ENCODE data around the gene ZSCAN12. TPM values are rescaled to one million over a fixed set of nuclear protein-coding genes. Genes with fewer than 3 reads are reported as not detected.

Gene ZSCAN12
- total RNA-seq, 1 experiment from 2014 or later = 12.6 TPM

DNA sequence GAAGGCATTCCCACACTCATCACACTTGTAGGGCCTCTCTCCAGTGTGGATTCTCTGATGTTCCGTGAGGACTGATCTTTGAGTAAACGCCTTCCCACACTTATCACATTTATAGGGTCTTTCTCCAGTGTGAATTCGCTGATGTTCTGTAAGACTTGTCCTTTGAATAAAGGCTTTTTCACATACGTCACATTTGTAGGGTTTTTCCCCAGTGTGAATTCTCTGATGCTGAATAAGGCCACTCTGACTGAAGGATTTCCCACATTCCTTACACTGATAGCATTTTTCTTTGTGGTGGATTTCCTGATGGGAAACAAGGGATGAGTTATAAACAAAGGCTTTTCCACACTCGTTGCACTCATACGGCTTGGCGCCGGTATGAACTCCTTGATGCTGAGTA, 8.9 kb downstream of the ZSCAN12 start:
- Mint-ChIP-seq H3K4me3 (no peak overlapping the region), H3K27me3 (ENCODE audit: low read depth) (no peaks in the 10 kb centered on the region), H3K36me3 (ENCODE audit: insufficient read depth in 1 of 3, low read depth in 3 of 3) (peaks cover 36 to 79% (median 69%) of the 10 kb centered on the region in 3 experiments; a peak in 6 of 7 replicates), H3K4me1 (peaks cover 13 to 15% of the 10 kb centered on the region in 2 experiments), H3K9me3 (no peaks in the 10 kb centered on the region), H3K27ac (peak overlapping the region in 1 of 3 experiments; percentile 49; a peak in 1 of 7 replicates)
- no peaks in the 10 kb centered on the region for H4K20me1 ChIP-seq (ENCODE audit: control insufficient read depth, insufficient read depth, insufficient read length)
- H2AK5ac ChIP-seq (ENCODE audit: insufficient read length, low read length) = no peak overlapping the region
- H3K23ac ChIP-seq (ENCODE audit: insufficient read length, low read depth, low read length) = no peak overlapping the region
- H3K27me3 ChIP-seq (ENCODE audit: insufficient read depth, low read length) = no peaks in the 10 kb centered on the region; the same call in 1 of the 2 replicates
- H4K91ac ChIP-seq (ENCODE audit: insufficient read length, low read depth, low read length) = no peak overlapping the region
- H3K56ac ChIP-seq (ENCODE audit: insufficient read length, low read depth, low read length) = no peak overlapping the region
- no peak overlapping the region for H2BK12ac ChIP-seq (ENCODE audit: insufficient read length, low read depth, low read length)
- no peak overlapping the region for H3K4me2 ChIP-seq (ENCODE audit: insufficient read depth, insufficient read length, low read length)
- H3K4me1 ChIP-seq (ENCODE audit: insufficient read depth, low read length) = no peaks in the 10 kb centered on the region
- H2AFZ ChIP-seq (ENCODE audit: low read length) = no peak overlapping the region
- no peak overlapping the region for H3K14ac ChIP-seq (ENCODE audit: insufficient read depth, low read length)
- H2BK20ac ChIP-seq (ENCODE audit: low read depth, low read length, poor library complexity, severe bottlenecking) = no peak overlapping the region
- WGBS (ENCODE audit: extremely low coverage, insufficient read length, low lambda C conversion rate) = no CpG with 5 or more reads among the region's 8 CpGs
- peaks cover 3% of the 10 kb centered on the region for H3K79me1 ChIP-seq (ENCODE audit: insufficient read depth, low read depth, low read length, poor library complexity, severe bottlenecking)
- no peaks in the 10 kb centered on the region for H3K9me3 ChIP-seq (ENCODE audit: control insufficient read depth, low read depth, low read length)
- no peaks in the 10 kb centered on the region; the same call in 1 of the 2 replicates for H3K79me2 ChIP-seq (ENCODE audit: insufficient read depth, low read length)
- no peak overlapping the region for H4K8ac ChIP-seq (replicated peaks; ENCODE audit: insufficient read length, low read depth, low read length)
- TF ChIP-seq, protein P1, sequence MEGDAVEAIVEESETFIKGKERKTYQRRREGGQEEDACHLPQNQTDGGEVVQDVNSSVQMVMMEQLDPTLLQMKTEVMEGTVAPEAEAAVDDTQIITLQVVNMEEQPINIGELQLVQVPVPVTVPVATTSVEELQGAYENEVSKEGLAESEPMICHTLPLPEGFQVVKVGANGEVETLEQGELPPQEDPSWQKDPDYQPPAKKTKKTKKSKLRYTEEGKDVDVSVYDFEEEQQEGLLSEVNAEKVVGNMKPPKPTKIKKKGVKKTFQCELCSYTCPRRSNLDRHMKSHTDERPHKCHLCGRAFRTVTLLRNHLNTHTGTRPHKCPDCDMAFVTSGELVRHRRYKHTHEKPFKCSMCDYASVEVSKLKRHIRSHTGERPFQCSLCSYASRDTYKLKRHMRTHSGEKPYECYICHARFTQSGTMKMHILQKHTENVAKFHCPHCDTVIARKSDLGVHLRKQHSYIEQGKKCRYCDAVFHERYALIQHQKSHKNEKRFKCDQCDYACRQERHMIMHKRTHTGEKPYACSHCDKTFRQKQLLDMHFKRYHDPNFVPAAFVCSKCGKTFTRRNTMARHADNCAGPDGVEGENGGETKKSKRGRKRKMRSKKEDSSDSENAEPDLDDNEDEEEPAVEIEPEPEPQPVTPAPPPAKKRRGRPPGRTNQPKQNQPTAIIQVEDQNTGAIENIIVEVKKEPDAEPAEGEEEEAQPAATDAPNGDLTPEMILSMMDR (conservative IDR thresholded peaks at IDR 0.05) = no peak
- H3K23me2 ChIP-seq (ENCODE audit: insufficient read length, low read depth, low read length, poor library complexity, severe bottlenecking) = no peaks in the 10 kb centered on the region
- no peak overlapping the region for H3K9ac ChIP-seq (ENCODE audit: extremely low read depth, insufficient read length, low read length)
- H3K18ac ChIP-seq (ENCODE audit: insufficient read length, low read depth, low read length) = no peak overlapping the region
- no peak overlapping the region for H2BK120ac ChIP-seq (ENCODE audit: low read depth, low read length, poor library complexity, severe bottlenecking)
- H3K4ac ChIP-seq (ENCODE audit: low read depth, low read length) = no peak overlapping the region
- DNase-seq = no peak
- H4K5ac ChIP-seq (ENCODE audit: insufficient read length, low read depth, low read length) = no peak overlapping the region
- no peak overlapping the region for H3K27ac ChIP-seq (ENCODE audit: insufficient read length, low read depth, low read length)
- H3T11ph ChIP-seq (ENCODE audit: low read length) = no peak overlapping the region
- H2BK15ac ChIP-seq (ENCODE audit: low read depth, low read length) = no peak overlapping the region
- H2BK5ac ChIP-seq (ENCODE audit: insufficient read length, low read length) = no peak overlapping the region

Measured in H9 (cell line).